ENCODE measurements around the gene OPTN.
"Not testable (repeated sequence)": the region's sequence is repeated elsewhere in the genome, so short reads cannot be mapped to it uniquely, and the experiment has no call there.

OPTN gene

GRCh38 chr10:13099666-13100348, at the start of gene OPTN:
OPTN (plus strand) TSS chr10:13100163; CDS start chr10:13109123, 8,960 bp downstream.
- FAIRE-seq (no peak), DNase-seq (ENCODE audit: insufficient read length, low spot score) (peak; percentile 74)
- TF ChIP-seq POLR2A (IDR thresholded peaks at IDR 0.05; ENCODE audit: low read depth, low read length) = peak; percentile 63

GRCh38 chr10:13051126-13051694, 48.8 kb upstream of the OPTN start:
- DNase-seq (ENCODE audit: insufficient read length, low spot score) (no peak), FAIRE-seq (no peak)
- no peak for TF ChIP-seq POLR2A (IDR thresholded peaks at IDR 0.05; ENCODE audit: low read depth, low read length)

DNA sequence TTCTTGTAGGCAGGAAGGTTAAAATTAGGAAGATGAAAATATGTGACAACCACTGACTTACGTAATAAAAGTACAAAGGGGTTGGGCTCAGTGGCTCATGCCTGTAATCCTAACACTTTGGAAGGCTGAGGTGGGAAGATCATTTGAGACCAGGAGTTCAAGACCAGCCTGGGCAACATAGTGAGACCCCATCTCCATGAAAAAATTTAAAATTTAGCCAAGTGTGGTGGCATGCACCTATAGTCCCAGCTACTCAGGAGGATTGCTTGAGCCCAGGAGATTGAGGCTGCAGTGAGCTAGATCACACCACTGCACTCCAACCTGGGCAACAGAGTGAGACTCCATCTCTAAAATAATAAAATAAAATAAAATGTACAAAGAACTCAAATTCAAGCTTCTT, 46.8 kb upstream of the OPTN start:
- DNase-seq (ENCODE audit: insufficient read length, low spot score); FAIRE-seq: not testable (repeated sequence)

DNA sequence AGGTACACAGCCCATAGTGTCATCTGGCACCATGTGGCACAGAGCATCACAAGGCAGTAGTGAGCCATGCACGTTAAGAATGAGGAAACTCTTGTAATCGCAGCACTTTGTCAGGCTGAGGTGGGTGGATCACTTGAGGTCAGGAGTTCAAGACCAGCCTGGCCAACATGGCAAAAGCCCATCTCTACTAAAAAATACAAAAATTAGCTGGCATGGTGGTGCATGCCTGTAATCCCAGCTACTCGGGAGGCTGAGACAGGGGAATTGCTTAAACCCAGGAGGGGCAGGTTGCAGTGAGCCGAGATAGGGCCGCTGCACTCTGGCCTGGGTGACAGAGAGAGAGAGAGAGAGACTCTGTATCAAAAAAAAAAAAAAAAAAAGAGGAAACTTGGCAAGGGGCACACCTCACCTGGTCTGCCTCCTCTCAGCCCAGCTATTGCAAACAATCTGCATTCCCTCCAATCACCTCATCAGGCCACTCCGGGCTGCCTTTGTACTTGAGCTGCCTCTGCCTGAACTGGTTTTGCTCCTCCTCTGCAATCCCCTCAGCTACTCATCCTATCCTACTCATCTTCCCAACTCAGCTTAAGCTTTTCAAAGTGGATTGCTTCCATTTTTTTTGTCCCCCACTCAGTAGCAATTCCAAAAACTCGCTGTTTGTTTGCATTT, 46.0 kb upstream of the OPTN start:
- FAIRE-seq (no peak), DNase-seq (ENCODE audit: insufficient read length, low spot score) (no peak)

GRCh38 chr10:13054844-13055243, 45.1 kb upstream of the OPTN start:
- TF ChIP-seq POLR2A (IDR thresholded peaks at IDR 0.05; ENCODE audit: low read depth, low read length) = no peak
- DNase-seq (ENCODE audit: insufficient read length, low spot score) (no peak), FAIRE-seq (no peak)

More for the DNA sequence above, 46.0 kb upstream of the OPTN start:
- no peak for TF ChIP-seq POLR2A (IDR thresholded peaks at IDR 0.05; ENCODE audit: low read depth, low read length)

- DNase-seq (ENCODE audit: insufficient read length, low spot score) (peak; percentile 25), FAIRE-seq (no peak)
- TF ChIP-seq POLR2A (IDR thresholded peaks at IDR 0.05; ENCODE audit: low read depth, low read length) = no peak
These were observed 43.4 kb upstream of the OPTN start for GRCh38 chr10:13056456-13057077.

GRCh38 chr10:13062803-13063202, 37.2 kb upstream of the OPTN start:
- FAIRE-seq (no peak), DNase-seq (ENCODE audit: insufficient read length, low spot score) (no peak)
- TF ChIP-seq POLR2A (IDR thresholded peaks at IDR 0.05; ENCODE audit: low read depth, low read length) = no peak

- FAIRE-seq = no peak
- no peak for DNase-seq (ENCODE audit: insufficient read length, low spot score)
- no peak for TF ChIP-seq POLR2A (IDR thresholded peaks at IDR 0.05; ENCODE audit: low read depth, low read length)
These were observed 33.4 kb upstream of the OPTN start for GRCh38 chr10:13066527-13066926.

DNA sequence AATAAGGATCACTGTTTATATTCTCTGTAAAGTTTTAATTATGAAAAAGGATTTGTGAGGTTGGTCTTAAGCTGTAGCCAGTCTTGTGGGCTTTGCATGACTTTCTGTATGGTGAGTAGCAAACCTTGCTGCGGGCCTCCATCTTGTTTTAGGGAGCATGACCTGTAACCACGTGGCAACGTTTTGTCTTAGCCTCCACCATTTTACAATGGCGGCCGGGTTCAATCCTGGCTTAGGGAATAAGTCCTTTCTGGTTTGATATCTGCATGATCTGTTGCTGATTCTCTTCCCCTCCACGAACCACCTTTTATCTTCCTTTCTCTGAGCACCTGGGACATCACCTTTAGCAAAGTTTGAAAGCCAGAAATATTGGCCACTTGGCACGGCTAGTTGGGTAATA, 32.5 kb upstream of the OPTN start:
- no peak for TF ChIP-seq POLR2A (IDR thresholded peaks at IDR 0.05; ENCODE audit: low read depth, low read length)
- DNase-seq (ENCODE audit: insufficient read length, low spot score) = no peak
- FAIRE-seq = no peak

DNA sequence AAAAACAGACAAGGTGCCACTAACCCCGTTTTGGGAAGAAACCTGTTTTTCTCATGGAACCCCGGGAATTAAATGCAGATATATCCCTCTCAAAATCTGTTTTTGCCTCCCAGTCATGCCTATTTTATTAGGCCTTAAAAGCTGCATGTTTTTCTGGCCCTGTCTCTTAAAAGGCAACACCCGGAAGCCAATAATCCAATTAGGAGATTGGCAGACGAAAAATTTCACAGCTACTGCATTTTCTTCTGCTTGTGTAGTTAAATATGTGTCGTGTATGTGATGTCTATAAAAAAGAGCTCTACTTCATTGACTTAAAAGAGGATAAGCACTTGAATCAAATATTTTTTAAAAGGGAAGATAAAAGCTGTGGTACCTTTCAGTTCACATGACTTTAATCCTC, 31.9 kb upstream of the OPTN start:
- FAIRE-seq (no peak), DNase-seq (ENCODE audit: insufficient read length, low spot score) (no peak)
- no peak for TF ChIP-seq POLR2A (IDR thresholded peaks at IDR 0.05; ENCODE audit: low read depth, low read length)

DNA sequence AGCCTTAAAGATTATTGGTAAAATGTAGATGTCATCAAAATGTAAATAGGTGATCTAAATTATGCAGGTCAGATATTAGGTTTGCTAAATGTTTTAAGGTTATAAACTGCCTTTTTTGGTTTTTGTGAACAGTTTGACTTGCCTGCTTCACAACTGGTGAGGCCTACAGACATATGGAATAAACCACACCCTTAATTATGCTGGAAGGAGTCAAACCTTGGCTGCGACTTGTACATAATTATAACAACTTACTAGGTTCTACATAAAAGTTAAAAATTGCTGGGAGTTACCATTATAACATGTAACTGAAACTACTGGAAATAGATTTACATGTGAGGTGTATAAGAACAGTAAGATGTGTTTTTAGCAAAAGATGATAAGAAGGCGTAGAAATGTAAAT, 31.5 kb upstream of the OPTN start:
- DNase-seq (ENCODE audit: insufficient read length, low spot score) (no peak), FAIRE-seq (no peak)
- no peak for TF ChIP-seq POLR2A (IDR thresholded peaks at IDR 0.05; ENCODE audit: low read depth, low read length)

DNA sequence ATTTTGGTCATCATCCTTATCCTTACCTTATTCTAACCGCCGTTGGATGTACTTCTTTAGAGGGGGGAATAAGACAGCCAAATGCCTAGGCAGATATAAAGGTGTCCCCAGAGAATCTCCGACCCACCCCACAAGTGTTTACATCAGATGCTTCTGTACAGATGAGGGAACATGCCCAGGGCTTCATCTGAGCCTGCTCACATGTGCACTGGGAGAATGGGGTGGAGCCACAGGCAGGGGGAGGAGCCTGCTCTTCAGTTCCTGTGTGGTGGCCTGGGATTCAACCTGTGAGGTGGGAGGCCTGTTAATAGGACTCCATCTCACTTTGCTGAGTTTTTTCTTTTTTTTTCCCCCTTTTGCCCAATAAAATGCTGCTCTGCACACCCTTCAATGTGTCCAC, 27.6 kb upstream of the OPTN start:
- DNase-seq (ENCODE audit: insufficient read length, low spot score) = no peak
- no peak for FAIRE-seq
- no peak for TF ChIP-seq POLR2A (IDR thresholded peaks at IDR 0.05; ENCODE audit: low read depth, low read length)

- DNase-seq (ENCODE audit: insufficient read length, low spot score) (peak; percentile 65), FAIRE-seq (peak; percentile 88)
- TF ChIP-seq POLR2A (IDR thresholded peaks at IDR 0.05; ENCODE audit: low read depth, low read length) = no peak
These were observed 25.2 kb upstream of the OPTN start for GRCh38 chr10:13074563-13075451.
